SK-N-SH (cell line): ENCODE data around the gene TMEM164. TPM values are rescaled to one million over a fixed set of nuclear protein-coding genes. Genes with fewer than 3 reads are reported as not detected.
A peak's percentile ranks its signal among the peaks of the same experiment; 100 is the strongest.

Experiments
- CTCF ChIA-PET: fragments of 300-600, 350-600 bp; formaldehyde crosslinking; extraction: SDS; loops from one replicate; lab custom pipeline; 2021; lab: Yijun Ruan, JAX
- POLR2A ChIA-PET: fragments of 350-600 bp; sonication (Branson Sonifier 250); formaldehyde crosslinking; extraction: SDS; loops from one replicate; lab custom pipeline; 2020; ENCODE audit warnings: antibody characterized with exemption, inconsistent platforms; lab: Yijun Ruan, JAX
- DNase-seq: peaks from one replicate; pipeline ENCODE4 v3.0.0; 2012
- H2AFZ ChIP-seq: fragments of 200-600 bp; sonication (generic); 2 replicates; pipeline ENCODE4 v1.8.1; 2016; ENCODE audit warnings: antibody characterized with exemption, mild to moderate bottlenecking, low read depth
- H3F3A ChIP-seq: fragments of 200-600 bp; sonication (generic); replicated peaks from 2 replicates; pipeline ENCODE3; 2016; ENCODE audit warnings: antibody characterized with exemption, mild to moderate bottlenecking; ENCODE audit not compliant: insufficient read depth
- H3K27ac ChIP-seq, 2 experiments: fragments of 200-500 bp in 1 of 2; fragments of 200-600 bp in 1 of 2; sonication (Bioruptor generic) in 1 of 2; sonication (generic), shearing (Covaris generic) in 1 of 2; 2 replicates each; pipeline versions ENCODE4 v1.5.1 to v1.6.1; 2014 to 2016; ENCODE audit warnings: low read depth in 2 of 2, inconsistent platforms in 1 of 2, low read length in 1 of 2, mild to moderate bottlenecking in 1 of 2, mixed read lengths in 1 of 2
- H3K27me3 ChIP-seq: fragments of 200-600 bp; sonication (generic), shearing (Covaris generic); 2 replicates; pipeline ENCODE4 v1.6.1; 2016; ENCODE audit warnings: mixed run types; ENCODE audit not compliant: insufficient read depth
- H3K36me3 ChIP-seq, 2 experiments: fragments of 200-500 bp in 1 of 2; fragments of 200-600 bp in 1 of 2; sonication (Bioruptor generic) in 1 of 2; sonication (generic) in 1 of 2; replicated peaks in 1 of 2; 2 replicates each; pipeline versions ENCODE3 to v1.5.1; 2014 to 2016; ENCODE audit warnings: low read length in 1 of 2, mild to moderate bottlenecking in 1 of 2; ENCODE audit not compliant: insufficient read depth in 2 of 2, control insufficient read depth in 1 of 2
- H3K4me1 ChIP-seq, 2 experiments: fragments of 200-500 bp in 1 of 2; fragments of 200-600 bp in 1 of 2; sonication (Bioruptor generic) in 1 of 2; sonication (generic), shearing (Covaris generic) in 1 of 2; 2 replicates each; pipeline versions ENCODE4 v1.5.1 to v1.6.1; 2014 to 2016; ENCODE audit warnings: low read depth in 1 of 2, low read length in 1 of 2, mixed run types in 1 of 2; ENCODE audit not compliant: insufficient read depth in 2 of 2, control insufficient read depth in 1 of 2
- H3K4me2 ChIP-seq: fragments of 200-600 bp; sonication (generic), shearing (Covaris generic); 2 replicates; pipeline ENCODE4 v1.6.1; 2017; ENCODE audit warnings: mixed run types
- H3K4me3 ChIP-seq, 2 experiments: fragments of 200-500 bp in 1 of 2; fragments of 200-600 bp in 1 of 2; sonication (Bioruptor generic) in 1 of 2; sonication (generic), shearing (Covaris generic) in 1 of 2; 2 replicates each; pipeline versions ENCODE4 v1.5.1 to v1.8.1; 2014 to 2016; ENCODE audit warnings: low read depth in 2 of 2, inconsistent platforms in 1 of 2, low read length in 1 of 2, mild to moderate bottlenecking in 1 of 2, mixed read lengths in 1 of 2, moderate library complexity in 1 of 2
- H3K79me2 ChIP-seq: fragments of 200-600 bp; sonication (generic); 2 replicates; pipeline ENCODE4 v1.8.1; 2017; ENCODE audit warnings: mild to moderate bottlenecking; ENCODE audit not compliant: insufficient read depth
- H3K9ac ChIP-seq: fragments of 200-600 bp; sonication (generic); 2 replicates; pipeline ENCODE4 v1.6.1; 2017; ENCODE audit warnings: mixed run types
- H3K9me2 ChIP-seq: fragments of 200-600 bp; sonication (generic); 2 replicates; pipeline ENCODE4 v1.6.1; 2017; ENCODE audit warnings: mixed run types
- H3K9me3 ChIP-seq: fragments of 200-600 bp; sonication (generic); 2 replicates; pipeline ENCODE4 v1.6.1; 2017; ENCODE audit warnings: mixed run types, mild to moderate bottlenecking, moderate library complexity
- H4K20me1 ChIP-seq: fragments of 200-600 bp; sonication (generic); 2 replicates; pipeline ENCODE4 v1.6.1; 2017; ENCODE audit warnings: mild to moderate bottlenecking, mixed run types; ENCODE audit not compliant: insufficient read depth
- ELF1 ChIP-seq: IDR thresholded peaks from 2 replicates; pipeline ENCODE4 v1.4.0; 2012
- EP300 ChIP-seq, 2 experiments: IDR thresholded peaks; 2 replicates each; pipeline versions ENCODE4 v1.4.0 to v1.6.1; 2012; ENCODE audit warnings: borderline replicate concordance in 1 of 2, low read depth in 1 of 2, low read length in 1 of 2
- FOSL2 ChIP-seq: IDR thresholded peaks from 2 replicates; pipeline ENCODE4 v1.4.0; 2012; ENCODE audit warnings: low read depth, mild to moderate bottlenecking, moderate library complexity, borderline replicate concordance
- FOXM1 ChIP-seq: IDR thresholded peaks from 2 replicates; pipeline ENCODE4 v1.4.0; 2012; ENCODE audit warnings: low read depth, mild to moderate bottlenecking
- JUND ChIP-seq: IDR thresholded peaks from 2 replicates; pipeline ENCODE4 v1.4.0; 2012
- NFIC ChIP-seq: IDR thresholded peaks from 2 replicates; pipeline ENCODE4 v1.4.0; 2012; ENCODE audit warnings: borderline replicate concordance
- NRF1 ChIP-seq: IDR thresholded peaks from 2 replicates; pipeline ENCODE4 v1.6.1; 2012; ENCODE audit warnings: low read depth, mild to moderate bottlenecking, low read length
- PBX3 ChIP-seq: IDR thresholded peaks from 2 replicates; pipeline ENCODE4; 2012
- RAD21 ChIP-seq: IDR thresholded peaks from 2 replicates; pipeline ENCODE4 v1.6.1; 2012; ENCODE audit warnings: mild to moderate bottlenecking, low read length
- RXRA ChIP-seq: IDR thresholded peaks from 2 replicates; pipeline ENCODE4 v1.4.0; 2012; ENCODE audit warnings: low read depth, mild to moderate bottlenecking, borderline replicate concordance
- SIN3A ChIP-seq: IDR thresholded peaks from 2 replicates; pipeline ENCODE4 v1.6.1; 2012; ENCODE audit warnings: low read depth, mild to moderate bottlenecking, low read length, moderate library complexity, borderline replicate concordance
- SMC3 ChIP-seq: IDR thresholded peaks from 2 replicates; pipeline ENCODE4 v1.6.1; 2012; ENCODE audit warnings: low read depth, low read length, improper control_type of control experiment
- TAF1 ChIP-seq: IDR thresholded peaks from 2 replicates; pipeline ENCODE4 v1.6.1; 2012; ENCODE audit warnings: low read depth, mild to moderate bottlenecking, low read length, moderate library complexity, borderline replicate concordance
- TCF12 ChIP-seq: IDR thresholded peaks from 2 replicates; pipeline ENCODE4 v1.4.0; 2012
- TEAD4 ChIP-seq: IDR thresholded peaks from 2 replicates; pipeline ENCODE4 v1.4.0; 2012; ENCODE audit warnings: mild to moderate bottlenecking, borderline replicate concordance; ENCODE audit not compliant: insufficient read depth
- USF1 ChIP-seq: IDR thresholded peaks from 2 replicates; pipeline ENCODE4 v1.4.0; 2012; ENCODE audit warnings: low read depth, borderline replicate concordance
- WGBS: methylation state at CpG from one replicate; pipeline ENCODE4 v1.1.6; 2017; ENCODE audit warnings: low lambda C conversion rate; 5-methylcytosine and 5-hydroxymethylcytosine counted together
- polyA plus RNA-seq, 3 experiments: library from polyadenylated mRNA; depleted of rRNA; stranded (reverse); fragments of >200 nt; gene quantifications; 2 replicates each; pipeline ENCODE4 v1.2.3, GENCODE V29; 2012
- TF ChIP-seq, protein P1 (sequence below): IDR thresholded peaks from 2 replicates; pipeline ENCODE4 v1.4.0; 2012; ENCODE audit warnings: low read depth, borderline replicate concordance
- TF ChIP-seq, protein P2 (sequence below): fragments of 150-350 bp; IDR thresholded peaks from 2 replicates; pipeline ENCODE4 v1.6.1; 2017; ENCODE audit warnings: antibody characterized with exemption, low read length, low read depth, borderline replicate concordance
- TF ChIP-seq, protein P3 (sequence below): fragments of 150-350 bp; IDR thresholded peaks from 2 replicates; pipeline ENCODE4 v1.6.1; 2016; ENCODE audit warnings: mild to moderate bottlenecking, low read depth, low read length

TMEM164 gene
- polyA plus RNA-seq, 1 of the 3 experiments (the other 2 are of a cell fraction): 11.9 TPM

DNA sequence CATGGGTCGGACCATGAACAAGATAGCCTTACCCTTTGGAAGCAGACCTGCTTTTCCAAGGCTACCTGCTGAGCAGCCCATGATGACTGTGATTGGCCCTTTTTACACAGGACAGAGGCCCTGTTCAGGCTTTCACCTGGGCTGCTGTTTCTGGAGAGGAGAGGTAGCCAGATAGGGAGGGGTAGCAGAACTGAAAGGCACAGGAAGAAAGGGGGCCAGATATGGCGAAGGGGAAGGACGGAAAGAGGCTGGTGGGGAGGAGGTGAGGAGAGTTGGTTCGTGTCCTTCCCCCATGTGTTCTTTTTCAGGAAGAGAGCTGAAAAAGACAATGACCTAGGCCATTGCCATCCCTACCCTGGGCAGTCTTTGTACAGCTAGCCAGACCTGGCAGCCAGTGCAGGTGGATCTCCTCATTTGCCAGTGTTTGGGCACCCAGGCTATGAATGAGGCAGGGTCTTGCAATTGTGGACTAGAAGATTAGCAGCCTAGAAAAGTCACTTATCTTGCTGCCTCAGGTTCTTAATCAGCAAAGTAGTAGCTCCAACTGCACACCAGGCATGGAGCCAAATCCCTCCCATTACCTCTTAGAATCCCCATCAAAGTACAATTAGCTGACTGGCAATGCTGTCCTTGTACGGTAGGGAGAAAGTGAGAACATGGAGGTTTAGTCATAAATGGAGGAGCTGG is 175.4 kb downstream of the TMEM164 start:
- Histone ChIP-seq H3F3A (no peaks in the 10 kb centered on the region), H4K20me1 (no peaks in the 10 kb centered on the region), H3K36me3 (no peaks in the 10 kb centered on the region), H3K27ac (no peak overlapping the region), H3K27me3 (no peaks in the 10 kb centered on the region), H3K9me3 (no peaks in the 10 kb centered on the region), H3K79me2 (no peaks in the 10 kb centered on the region), H3K4me1 (no peaks in the 10 kb centered on the region; a peak in 1 of 4 replicates), H3K4me2 (no peak overlapping the region), H3K9me2 (no peaks in the 10 kb centered on the region), H3K4me3 (no peak overlapping the region), H3K9ac (no peak overlapping the region), H2AFZ (no peak overlapping the region)
- ChIA-PET CTCF (interaction anchor here (1.6 to 2.9 kb wide), 2 partner anchors 17 to 32 kb away, joined by 4 to 10 read pairs; no protein-coding TSS in a partner anchor), POLR2A (no interaction called here)
- 48% methylated on average over 5 of the region's 5 CpGs for WGBS
- TF ChIP-seq NFIC (no peak), TCF12 (no peak), NRF1 (no peak), RAD21 (no peak), SMC3 (no peak)
- DNase-seq: no peak

DNA sequence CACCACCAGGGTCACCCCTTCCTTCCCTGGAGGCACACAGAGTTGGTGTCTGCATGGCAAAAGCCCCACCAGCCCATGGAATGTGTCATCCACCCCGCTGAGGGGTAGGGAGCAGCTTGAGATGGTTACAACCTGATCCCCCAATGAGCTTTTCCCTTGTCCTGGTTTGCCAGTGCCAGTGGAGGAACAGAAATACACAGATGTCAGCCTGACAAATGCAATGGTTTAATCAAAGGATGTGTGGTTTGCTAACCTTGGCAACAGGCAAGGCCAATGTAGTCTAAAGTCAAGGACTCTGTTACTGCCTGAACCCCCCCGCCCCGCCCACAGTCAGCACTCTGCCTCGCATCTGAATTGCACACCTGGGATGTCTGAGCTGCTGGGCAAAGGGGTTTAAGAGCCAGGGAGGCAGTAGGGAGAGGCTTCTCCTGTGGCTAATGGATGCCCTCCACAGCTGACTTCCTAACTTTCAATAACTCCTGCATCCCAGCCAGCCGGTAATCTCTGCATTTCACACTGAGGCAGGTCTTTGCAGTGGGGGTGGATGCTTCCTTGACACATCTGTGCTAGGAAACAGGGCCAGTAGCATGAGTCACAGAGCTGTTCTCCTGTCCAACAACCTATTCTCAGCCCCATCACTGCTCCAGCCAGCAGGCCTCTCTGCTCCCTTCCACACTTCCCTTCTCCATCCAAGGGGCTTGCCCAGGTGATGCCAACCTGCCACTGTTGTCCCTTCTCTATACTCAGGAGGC is 177.4 kb downstream of the TMEM164 start:
- ChIA-PET CTCF (interaction anchor here (1.2 to 2.9 kb wide), 5 partner anchors 12 to 228 kb away, joined by 4 to 10 read pairs (median 6); no protein-coding TSS in a partner anchor), POLR2A (no interaction called here)
- Histone ChIP-seq H3K27me3 (no peaks in the 10 kb centered on the region), H4K20me1 (no peaks in the 10 kb centered on the region), H3K4me3 (no peak overlapping the region), H3K27ac (peak overlapping the region in 1 of 2 experiments; percentile 59; a peak in 2 of 4 replicates), H3F3A (no peaks in the 10 kb centered on the region), H2AFZ (no peak overlapping the region), H3K9me3 (no peaks in the 10 kb centered on the region), H3K36me3 (no peaks in the 10 kb centered on the region), H3K4me2 (peak overlapping the region; percentile 26), H3K79me2 (no peaks in the 10 kb centered on the region), H3K9me2 (no peaks in the 10 kb centered on the region), H3K9ac (no peak overlapping the region), H3K4me1 (no peaks in the 10 kb centered on the region; a peak in 1 of 4 replicates)
- WGBS: 30% methylated on average over 4 of the region's 5 CpGs
- no peak for DNase-seq
- no peak for TF ChIP-seq TEAD4
- TF ChIP-seq, protein P1, sequence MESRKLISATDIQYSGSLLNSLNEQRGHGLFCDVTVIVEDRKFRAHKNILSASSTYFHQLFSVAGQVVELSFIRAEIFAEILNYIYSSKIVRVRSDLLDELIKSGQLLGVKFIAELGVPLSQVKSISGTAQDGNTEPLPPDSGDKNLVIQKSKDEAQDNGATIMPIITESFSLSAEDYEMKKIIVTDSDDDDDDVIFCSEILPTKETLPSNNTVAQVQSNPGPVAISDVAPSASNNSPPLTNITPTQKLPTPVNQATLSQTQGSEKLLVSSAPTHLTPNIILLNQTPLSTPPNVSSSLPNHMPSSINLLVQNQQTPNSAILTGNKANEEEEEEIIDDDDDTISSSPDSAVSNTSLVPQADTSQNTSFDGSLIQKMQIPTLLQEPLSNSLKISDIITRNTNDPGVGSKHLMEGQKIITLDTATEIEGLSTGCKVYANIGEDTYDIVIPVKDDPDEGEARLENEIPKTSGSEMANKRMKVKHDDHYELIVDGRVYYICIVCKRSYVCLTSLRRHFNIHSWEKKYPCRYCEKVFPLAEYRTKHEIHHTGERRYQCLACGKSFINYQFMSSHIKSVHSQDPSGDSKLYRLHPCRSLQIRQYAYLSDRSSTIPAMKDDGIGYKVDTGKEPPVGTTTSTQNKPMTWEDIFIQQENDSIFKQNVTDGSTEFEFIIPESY: no peak
- no peak for TF ChIP-seq TAF1
- peak; percentile 74 for TF ChIP-seq TCF12
- peak; percentile 63 for TF ChIP-seq PBX3
- TF ChIP-seq EP300 (IDR thresholded peaks at IDR 0.05; ENCODE audit: borderline replicate concordance in 1 of 2, low read depth in 1 of 2, low read length in 1 of 2): no peak
- no peak for TF ChIP-seq NFIC
- no peak for TF ChIP-seq SIN3A
- TF ChIP-seq, protein P2, sequence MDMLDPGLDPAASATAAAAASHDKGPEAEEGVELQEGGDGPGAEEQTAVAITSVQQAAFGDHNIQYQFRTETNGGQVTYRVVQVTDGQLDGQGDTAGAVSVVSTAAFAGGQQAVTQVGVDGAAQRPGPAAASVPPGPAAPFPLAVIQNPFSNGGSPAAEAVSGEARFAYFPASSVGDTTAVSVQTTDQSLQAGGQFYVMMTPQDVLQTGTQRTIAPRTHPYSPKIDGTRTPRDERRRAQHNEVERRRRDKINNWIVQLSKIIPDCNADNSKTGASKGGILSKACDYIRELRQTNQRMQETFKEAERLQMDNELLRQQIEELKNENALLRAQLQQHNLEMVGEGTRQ: no peak
- TF ChIP-seq, protein P3, sequence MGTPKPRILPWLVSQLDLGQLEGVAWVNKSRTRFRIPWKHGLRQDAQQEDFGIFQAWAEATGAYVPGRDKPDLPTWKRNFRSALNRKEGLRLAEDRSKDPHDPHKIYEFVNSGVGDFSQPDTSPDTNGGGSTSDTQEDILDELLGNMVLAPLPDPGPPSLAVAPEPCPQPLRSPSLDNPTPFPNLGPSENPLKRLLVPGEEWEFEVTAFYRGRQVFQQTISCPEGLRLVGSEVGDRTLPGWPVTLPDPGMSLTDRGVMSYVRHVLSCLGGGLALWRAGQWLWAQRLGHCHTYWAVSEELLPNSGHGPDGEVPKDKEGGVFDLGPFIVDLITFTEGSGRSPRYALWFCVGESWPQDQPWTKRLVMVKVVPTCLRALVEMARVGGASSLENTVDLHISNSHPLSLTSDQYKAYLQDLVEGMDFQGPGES: no peak
- no peak for TF ChIP-seq USF1
- peak; percentile 41; the same call in 1 of the 2 replicates for TF ChIP-seq FOSL2
- TF ChIP-seq FOXM1: no peak
- no peak for TF ChIP-seq RXRA
- TF ChIP-seq ELF1: no peak
- no peak; the same call in 1 of the 2 replicates for TF ChIP-seq JUND
